MM.1S (cell line): ENCODE data around the gene VSTM2A.
A peak's percentile ranks its signal among the peaks of the same experiment; 100 is the strongest.

Source experiments
- DNase-seq: peaks from one replicate; pipeline ENCODE4 v3.0.0-alpha.2; 2015
- H2AFZ ChIP-seq: fragments of 300-600 bp; sonication (generic); 2 replicates; pipeline ENCODE4 v1.6.0; 2016; ENCODE audit warnings: antibody characterized with exemption, low read length
- H3F3A ChIP-seq: fragments of 300-600 bp; sonication (generic); 2 replicates; pipeline ENCODE4 v1.6.1; 2016; ENCODE audit warnings: mild to moderate bottlenecking, antibody characterized with exemption, low read length, moderate library complexity, mixed read lengths; ENCODE audit not compliant: insufficient read depth
- H3K27ac ChIP-seq: fragments of 300-600 bp; sonication (generic); 2 replicates; pipeline ENCODE4 v1.5.1; 2016; ENCODE audit warnings: mild to moderate bottlenecking, low read length
- H3K27me3 ChIP-seq: fragments of 300-600 bp; sonication (generic); replicated peaks from 2 replicates; pipeline ENCODE4 v1.6.0; 2016; ENCODE audit warnings: low read length; ENCODE audit not compliant: insufficient read depth
- H3K36me3 ChIP-seq: fragments of 300-600 bp; sonication (generic); replicated peaks from 2 replicates; pipeline ENCODE4 v1.6.1; 2016; ENCODE audit warnings: mild to moderate bottlenecking, low read length, mixed read lengths; ENCODE audit not compliant: insufficient read depth
- H3K4me1 ChIP-seq: fragments of 300-600 bp; sonication (generic); 2 replicates; pipeline ENCODE4 v1.6.1; 2016; ENCODE audit warnings: low read length, mixed read lengths
- H3K4me2 ChIP-seq: fragments of 300-600 bp; sonication (generic); 2 replicates; pipeline ENCODE4 v1.6.0; 2016; ENCODE audit warnings: low read depth, low read length
- H3K4me3 ChIP-seq: fragments of 300-600 bp; sonication (generic); 2 replicates; pipeline ENCODE4 v1.5.1; 2016; ENCODE audit warnings: low read length, mixed read lengths
- H3K79me2 ChIP-seq: fragments of 300-600 bp; sonication (generic); 2 replicates; pipeline ENCODE4 v1.6.1; 2016; ENCODE audit warnings: mixed run types, low read length, mixed read lengths
- H3K9ac ChIP-seq: fragments of 300-600 bp; sonication (generic); 2 replicates; pipeline ENCODE4 v1.6.1; 2016; ENCODE audit warnings: low read length, mixed read lengths
- H3K9me2 ChIP-seq: fragments of 300-600 bp; sonication (generic); replicated peaks from 2 replicates; pipeline ENCODE4 v1.6.1; 2016; ENCODE audit warnings: mild to moderate bottlenecking, low read length, mixed read lengths; ENCODE audit not compliant: insufficient read depth
- H3K9me3 ChIP-seq: fragments of 300-600 bp; sonication (generic); replicated peaks from 2 replicates; pipeline ENCODE4 v1.6.1; 2016; ENCODE audit warnings: mild to moderate bottlenecking, low read length, mixed read lengths; ENCODE audit not compliant: insufficient read depth
- H4K20me1 ChIP-seq: fragments of 300-600 bp; sonication (generic); 2 replicates; pipeline ENCODE4 v1.6.1; 2016; ENCODE audit warnings: mild to moderate bottlenecking, low read length, moderate library complexity, mixed read lengths; ENCODE audit not compliant: insufficient read depth
- CTCF ChIP-seq: fragments of 300-600 bp; sonication (generic); IDR thresholded peaks from 2 replicates; pipeline ENCODE4 v1.5.1; 2016; ENCODE audit warnings: antibody characterized with exemption, low read length, mixed read lengths
- EZH2 ChIP-seq: fragments of 300-600 bp; sonication (generic); optimal IDR thresholded peaks from 2 replicates; pipeline ENCODE3; 2017; ENCODE audit warnings: low read depth, mild to moderate bottlenecking, antibody characterized with exemption, low read length, mixed read lengths
- EZH2phosphoT487 ChIP-seq: fragments of 300-600 bp; sonication (generic); IDR thresholded peaks from 2 replicates; pipeline ENCODE4 v1.6.1; 2018; ENCODE audit warnings: antibody characterized with exemption, low read length

VSTM2A gene

GRCh38 chr7:54538122-54538521 is 4.1 kb upstream of the VSTM2A start:
- Histone ChIP-seq H3K9ac (no peak overlapping the region), H3K4me2 (no peak overlapping the region), H3K9me2 (no peaks in the 10 kb centered on the region), H3K4me3 (no peak overlapping the region), H2AFZ (no peak overlapping the region), H4K20me1 (no peaks in the 10 kb centered on the region), H3K4me1 (no peaks in the 10 kb centered on the region), H3F3A (no peaks in the 10 kb centered on the region), H3K27me3 (no peaks in the 10 kb centered on the region), H3K36me3 (no peaks in the 10 kb centered on the region), H3K79me2 (no peaks in the 10 kb centered on the region), H3K27ac (no peak overlapping the region), H3K9me3 (no peaks in the 10 kb centered on the region)
- no peak for DNase-seq
- TF ChIP-seq EZH2phosphoT487 (no peak), CTCF (no peak), EZH2 (no peak)

- Histone ChIP-seq H3K9ac (no peak overlapping the region), H3K27me3 (no peaks in the 10 kb centered on the region), H2AFZ (no peak overlapping the region), H3F3A (no peaks in the 10 kb centered on the region), H3K9me3 (no peaks in the 10 kb centered on the region), H3K4me1 (no peaks in the 10 kb centered on the region), H3K4me2 (no peak overlapping the region), H3K9me2 (no peaks in the 10 kb centered on the region), H3K4me3 (no peak overlapping the region), H3K27ac (no peak overlapping the region), H4K20me1 (no peaks in the 10 kb centered on the region), H3K36me3 (no peaks in the 10 kb centered on the region), H3K79me2 (no peaks in the 10 kb centered on the region)
- peak; percentile 13 for DNase-seq
- TF ChIP-seq CTCF (no peak), EZH2 (no peak), EZH2phosphoT487 (no peak)
These were observed 895 bp downstream of the VSTM2A start for GRCh38 chr7:54543051-54543488.

- no peak overlapping the region for H3K9ac ChIP-seq
- no peaks in the 10 kb centered on the region for H4K20me1 ChIP-seq
- no peak overlapping the region for H3K4me2 ChIP-seq
- no peak overlapping the region for H3K27ac ChIP-seq
- no peak overlapping the region for H2AFZ ChIP-seq
- no peaks in the 10 kb centered on the region for H3K27me3 ChIP-seq
- no peaks in the 10 kb centered on the region for H3K9me2 ChIP-seq
- no peaks in the 10 kb centered on the region for H3K4me1 ChIP-seq
- H3K36me3 ChIP-seq: no peaks in the 10 kb centered on the region
- H3F3A ChIP-seq: no peaks in the 10 kb centered on the region
- no peak overlapping the region for H3K4me3 ChIP-seq
- TF ChIP-seq CTCF: no peak
- TF ChIP-seq EZH2phosphoT487: no peak
- TF ChIP-seq EZH2: no peak
- H3K9me3 ChIP-seq: no peaks in the 10 kb centered on the region
- no peaks in the 10 kb centered on the region for H3K79me2 ChIP-seq
- no peak for DNase-seq
These were observed 2.0 kb downstream of the VSTM2A start for GRCh38 chr7:54544149-54544526.
